Hepatocyte (in vitro differentiated cells): ENCODE measurements around the gene TVP23A. TPM values are rescaled to one million over a fixed set of nuclear protein-coding genes. Genes with fewer than 3 reads are reported as not detected.

Experiments used
- DNase-seq: peaks from one replicate; pipeline ENCODE4 v3.0.0-alpha.2; 2016; ENCODE audit warnings: low spot score
- H2AFZ ChIP-seq: fragments of 200-600 bp; sonication (generic); 2 replicates; pipeline ENCODE4 v1.6.0; 2016; ENCODE audit warnings: antibody characterized with exemption, mild to moderate bottlenecking
- H3K27ac ChIP-seq: fragments of 200-600 bp; sonication (generic); 2 replicates; pipeline ENCODE4 v1.5.1; 2016; ENCODE audit warnings: mild to moderate bottlenecking
- H3K27me3 ChIP-seq: fragments of 200-600 bp; sonication (generic); 2 replicates; pipeline ENCODE4 v1.6.1; 2016
- H3K36me3 ChIP-seq: fragments of 200-600 bp; sonication (generic); replicated peaks from 2 replicates; pipeline ENCODE4 v1.5.1; 2016; ENCODE audit warnings: low read depth; ENCODE audit not compliant: insufficient read depth
- H3K4me1 ChIP-seq: fragments of 200-600 bp; sonication (generic); 2 replicates; pipeline ENCODE4 v1.5.1; 2016; ENCODE audit warnings: mild to moderate bottlenecking, moderate library complexity; ENCODE audit not compliant: insufficient read depth
- H3K4me2 ChIP-seq: fragments of 200-600 bp; sonication (generic); 2 replicates; pipeline ENCODE4 v1.6.0; 2016
- H3K4me3 ChIP-seq: fragments of 200-600 bp; sonication (generic); 2 replicates; pipeline ENCODE4 v1.5.1; 2016; ENCODE audit warnings: mild to moderate bottlenecking
- H3K79me2 ChIP-seq: fragments of 200-600 bp; sonication (generic); 2 replicates; pipeline ENCODE4 v1.6.0; 2017; ENCODE audit warnings: mild to moderate bottlenecking
- H3K9me2 ChIP-seq: fragments of 200-600 bp; sonication (generic); replicated peaks from 2 replicates; pipeline ENCODE4 v1.6.0; 2017; ENCODE audit warnings: mild to moderate bottlenecking; ENCODE audit not compliant: insufficient read depth
- H3K9me3 ChIP-seq: fragments of 200-600 bp; sonication (generic); 2 replicates; pipeline ENCODE4 v1.5.1; 2016; ENCODE audit warnings: low read depth, mild to moderate bottlenecking
- H4K20me1 ChIP-seq: fragments of 200-600 bp; sonication (generic); 2 replicates; pipeline ENCODE4 v1.6.0; 2016; ENCODE audit warnings: mild to moderate bottlenecking; ENCODE audit not compliant: insufficient read depth, poor library complexity, severe bottlenecking
- CTCF ChIP-seq: fragments of 200-600 bp; sonication (generic); IDR thresholded peaks from 2 replicates; pipeline ENCODE4 v1.5.1; 2016; ENCODE audit warnings: antibody characterized with exemption, mild to moderate bottlenecking; ENCODE audit not compliant: poor library complexity
- EZH2 ChIP-seq: fragments of 200-600 bp; sonication (generic); IDR thresholded peaks from 2 replicates; pipeline ENCODE4 v1.6.1; 2016; ENCODE audit warnings: antibody characterized with exemption, mild to moderate bottlenecking, borderline replicate concordance
- EZH2phosphoT487 ChIP-seq: fragments of 200-600 bp; sonication (generic); IDR thresholded peaks from one replicate; pipeline ENCODE4 v1.6.1; 2018; ENCODE audit warnings: antibody characterized with exemption, mild to moderate bottlenecking, low read depth, moderate library complexity; ENCODE audit not compliant: unreplicated experiment, severe bottlenecking
- WGBS: methylation state at CpG from one replicate; pipeline ENCODE4 v1.1.6; 2016; ENCODE audit warnings: low lambda C conversion rate; ENCODE audit errors: missing lambda C conversion rate; 5-methylcytosine and 5-hydroxymethylcytosine counted together
- polyA plus RNA-seq: library from polyadenylated mRNA; unstranded; fragments of >200 nt; fragmentation: Nextera tagmentation; extraction: Ambion mirVana; gene quantifications from 2 replicates; pipeline ENCODE4 v1.2.1, GENCODE V29; 2016
- total RNA-seq: library from RNA; depleted of rRNA; stranded (reverse); fragments of >200 nt; gene quantifications from 2 replicates; pipeline ENCODE4 v1.2.3, GENCODE V29; 2014

The TVP23A gene
- total and polyA plus RNA-seq, 2 experiments from 2014 or later = 0.67 to 1.1 TPM

- no peaks in the 10 kb centered on the region for H3K79me2 ChIP-seq
- H3K4me3 ChIP-seq = no peak overlapping the region
- H4K20me1 ChIP-seq = no peaks in the 10 kb centered on the region
- DNase-seq = peak; percentile 75
- no peaks in the 10 kb centered on the region for H3K9me3 ChIP-seq
- H3K27ac ChIP-seq = peak overlapping the region; percentile 91
- peaks cover 2% of the 10 kb centered on the region for H3K27me3 ChIP-seq
- WGBS = 55% methylated on average over 17 of the region's 17 CpGs
- no peaks in the 10 kb centered on the region for H3K9me2 ChIP-seq
- peak overlapping the region; percentile 52 for H3K4me2 ChIP-seq
- TF ChIP-seq CTCF (no peak), EZH2 (no peak), EZH2phosphoT487 (no peak)
- no peak overlapping the region for H2AFZ ChIP-seq
- H3K4me1 ChIP-seq = peaks cover 14% of the 10 kb centered on the region
- no peaks in the 10 kb centered on the region for H3K36me3 ChIP-seq
Observed at GRCh38 chr16:10828851-10829366, 10.3 kb upstream of the TVP23A start.

- Histone ChIP-seq H3K27me3 (peaks cover 2% of the 10 kb centered on the region), H3K4me3 (no peak overlapping the region), H3K4me1 (peaks cover 14% of the 10 kb centered on the region), H3K36me3 (no peaks in the 10 kb centered on the region), H3K27ac (peak overlapping the region; percentile 91), H2AFZ (peak overlapping the region; percentile 42), H3K79me2 (no peaks in the 10 kb centered on the region), H3K9me2 (no peaks in the 10 kb centered on the region), H3K9me3 (no peaks in the 10 kb centered on the region), H4K20me1 (no peaks in the 10 kb centered on the region), H3K4me2 (no peak overlapping the region)
- WGBS = 80% methylated on average over 11 of the region's 11 CpGs
- peak; percentile 46 for DNase-seq
- TF ChIP-seq CTCF (no peak), EZH2 (no peak), EZH2phosphoT487 (no peak)
Observed at GRCh38 chr16:10827691-10828341, 9.2 kb upstream of the TVP23A start.

- 86% methylated on average over 13 of the region's 13 CpGs for WGBS
- TF ChIP-seq EZH2phosphoT487 (no peak), EZH2 (no peak), CTCF (no peak)
- H3K27ac ChIP-seq = no peak overlapping the region
- DNase-seq = no peak
- no peaks in the 10 kb centered on the region for H3K9me2 ChIP-seq
- no peaks in the 10 kb centered on the region for H3K9me3 ChIP-seq
- no peak overlapping the region for H3K4me2 ChIP-seq
- H3K79me2 ChIP-seq = no peaks in the 10 kb centered on the region
- no peak overlapping the region for H2AFZ ChIP-seq
- no peaks in the 10 kb centered on the region for H3K36me3 ChIP-seq
- peaks cover 13% of the 10 kb centered on the region for H3K4me1 ChIP-seq
- H3K27me3 ChIP-seq = peaks cover under 1% of the 10 kb centered on the region
- no peaks in the 10 kb centered on the region for H4K20me1 ChIP-seq
- no peak overlapping the region for H3K4me3 ChIP-seq
Observed at GRCh38 chr16:10824111-10824893, 5.7 kb upstream of the TVP23A start.
